ENCODE results near the gene AMZ2.
"Not testable (repeated sequence)": the region's sequence is repeated elsewhere in the genome, so short reads cannot be mapped to it uniquely, and the experiment has no call there.

The AMZ2 gene
- total RNA-seq, result 87.5 to 102 (median 90.0) reads per million in 4 donors

GRCh38 chr17:68247445-68248198, at the start of gene AMZ2:
Gene AMZ2 (plus strand): TSS chr17:68248043. CDS start chr17:68250188, 2,145 bp downstream.
- peak; percentile 94 to 97 (median 95) for DNase-seq

GRCh38 chr17:68198931-68199836, 48.7 kb upstream of the AMZ2 start:
- DNase-seq, result peak in 4 of 5 donors; percentile 27 to 51 (median 40)

- DNase-seq, result peak in 1 of 5 donors; percentile 23
These were observed 47.8 kb upstream of the AMZ2 start for GRCh38 chr17:68199837-68200688.

- DNase-seq, result peak; percentile 52 to 81 (median 66)
These were observed 47.0 kb upstream of the AMZ2 start for GRCh38 chr17:68200689-68201417.

- DNase-seq, result not testable (repeated sequence)
These were observed 46.4 kb upstream of the AMZ2 start for GRCh38 chr17:68201418-68201771.

- not testable (repeated sequence) for DNase-seq
These were observed 45.5 kb upstream of the AMZ2 start for GRCh38 chr17:68202321-68202720.

- DNase-seq, result peak in 1 of 5 donors; percentile 36
These were observed 43.1 kb upstream of the AMZ2 start for GRCh38 chr17:68204736-68205135.

GRCh38 chr17:68205251-68205807, 42.5 kb upstream of the AMZ2 start:
- peak; percentile 80 to 93 (median 89) for DNase-seq

- peak in 1 of 5 donors; percentile 42 for DNase-seq
These were observed 41.8 kb upstream of the AMZ2 start for GRCh38 chr17:68205808-68206720.

GRCh38 chr17:68207651-68208253, 40.1 kb upstream of the AMZ2 start:
- no peak for DNase-seq

- DNase-seq, result not testable (repeated sequence)
These were observed 39.2 kb upstream of the AMZ2 start for GRCh38 chr17:68208651-68209050.

- not testable (repeated sequence) for DNase-seq
These were observed 38.5 kb upstream of the AMZ2 start for GRCh38 chr17:68209191-68209900.

- DNase-seq, result no peak
These were observed 37.1 kb upstream of the AMZ2 start for GRCh38 chr17:68210570-68211315.

GRCh38 chr17:68213428-68214411, 34.1 kb upstream of the AMZ2 start:
- DNase-seq, result not testable (repeated sequence)

GRCh38 chr17:68215453-68215852, 32.4 kb upstream of the AMZ2 start:
- DNase-seq, result not testable (repeated sequence)

GRCh38 chr17:68219429-68219828, 28.4 kb upstream of the AMZ2 start:
- DNase-seq, result not testable (repeated sequence)

- not testable (repeated sequence) for DNase-seq
These were observed 27.7 kb upstream of the AMZ2 start for GRCh38 chr17:68220186-68220585.

Measured in T-helper 1 cell (primary cell).